Liver (tissue), 3 donors: ENCODE results near the gene BMAL1.

Experiments used
- ATF3 ChIP-seq: IDR thresholded peaks from 2 replicates; pipeline ENCODE4 v1.6.1; 2016; ENCODE audit warnings: antibody characterized with exemption
- CTCF ChIP-seq: fragments of 150-350 bp; IDR thresholded peaks from 2 replicates; pipeline ENCODE4 v1.5.1; 2017; ENCODE audit warnings: improper control_type of control experiment, low read depth, low read length; ENCODE audit not compliant: missing input control
- JUND ChIP-seq, 2 donors: IDR thresholded peaks; 2 replicates each; pipeline ENCODE4 v1.6.1; 2016; ENCODE audit warnings: antibody characterized with exemption in 2 of 2
- MAX ChIP-seq: IDR thresholded peaks from 2 replicates; pipeline ENCODE4 v1.6.1; 2016; ENCODE audit warnings: antibody characterized with exemption
- NR2F2 ChIP-seq: IDR thresholded peaks from 2 replicates; pipeline ENCODE4 v1.6.1; 2016; ENCODE audit warnings: antibody characterized with exemption
- REST ChIP-seq: IDR thresholded peaks from 2 replicates; pipeline ENCODE4 v1.6.1; 2016; ENCODE audit warnings: antibody characterized with exemption, mild to moderate bottlenecking
- RXRA ChIP-seq, 2 donors: IDR thresholded peaks; 2 replicates each; pipeline ENCODE4 v1.6.1; 2017 to 2018; ENCODE audit warnings: antibody characterized with exemption in 2 of 2, mild to moderate bottlenecking in 1 of 2
- SP1 ChIP-seq: IDR thresholded peaks from 2 replicates; pipeline ENCODE4 v1.6.1; 2018; ENCODE audit warnings: antibody characterized with exemption, mild to moderate bottlenecking
- ZBTB33 ChIP-seq: IDR thresholded peaks from 2 replicates; pipeline ENCODE4 v1.6.1; 2016; ENCODE audit warnings: antibody characterized with exemption
- donor health status: healthy.
- donor health status: healthy.

GRCh38 chr11:13338019-13338426 is 60.4 kb downstream of the BMAL1 start:
- TF ChIP-seq CTCF (no peak), ZBTB33 (no peak), RXRA (IDR thresholded peaks at IDR 0.05) (no peak), JUND (IDR thresholded peaks at IDR 0.05) (no peak), REST (no peak), NR2F2 (no peak), SP1 (no peak), ATF3 (no peak), MAX (no peak)
